ENCODE results near the gene WDR93.

GRCh38 chr15:89680282-89680873 is 10.2 kb upstream of the WDR93 start:
- TF ChIP-seq POLR2AphosphoS5 (IDR thresholded peaks at IDR 0.05) (no peak), CTCF (IDR thresholded peaks at IDR 0.05 in 8 of 11, conservative IDR thresholded peaks at IDR 0.05 in 3 of 11) (no peak), POLR2A (IDR thresholded peaks at IDR 0.05) (no peak)

Data from spleen (tissue), 7 donors.